Loucy (cell line): ENCODE measurements around the gene CSF1.
"Not testable (repeated sequence)": the region's sequence is repeated elsewhere in the genome, so short reads cannot be mapped to it uniquely, and the experiment has no call there.

ENCODE experiments used
- H2AFZ ChIP-seq: fragments of 200-600 bp; sonication (generic); 2 replicates; pipeline ENCODE4 v1.6.0; 2016; ENCODE audit warnings: antibody characterized with exemption, mild to moderate bottlenecking, low read length, moderate library complexity
- H3F3A ChIP-seq: fragments of 200-600 bp; 2 replicates; pipeline ENCODE4 v1.6.0; 2016; ENCODE audit warnings: antibody characterized with exemption, low read depth, mild to moderate bottlenecking
- H3K27me3 ChIP-seq: fragments of 200-600 bp; sonication (generic); 2 replicates; pipeline ENCODE4 v1.6.1; 2014; ENCODE audit warnings: low read length, mild to moderate bottlenecking; ENCODE audit not compliant: insufficient read depth, poor library complexity, severe bottlenecking
- H3K36me3 ChIP-seq: fragments of 200-600 bp; sonication (generic); 2 replicates; pipeline ENCODE4 v1.6.1; 2016; ENCODE audit warnings: low read length; ENCODE audit not compliant: insufficient read depth
- H3K4me1 ChIP-seq: fragments of 200-600 bp; sonication (generic); 2 replicates; pipeline ENCODE4 v1.5.1; 2014; ENCODE audit warnings: low read length, mild to moderate bottlenecking; ENCODE audit not compliant: insufficient read depth, poor library complexity, severe bottlenecking
- H3K4me2 ChIP-seq: fragments of 200-600 bp; sonication (generic); 2 replicates; pipeline ENCODE4 v1.6.0; 2014; ENCODE audit warnings: antibody characterized with exemption, low read length, low read depth, mild to moderate bottlenecking; ENCODE audit not compliant: poor library complexity, severe bottlenecking
- H3K4me3 ChIP-seq: fragments of 200-600 bp; sonication (generic); 2 replicates; pipeline ENCODE4 v1.5.1; 2014; ENCODE audit warnings: low read length, mild to moderate bottlenecking, mixed read lengths; ENCODE audit not compliant: poor library complexity, severe bottlenecking
- H3K79me2 ChIP-seq: fragments of 200-600 bp; sonication (generic); 2 replicates; pipeline ENCODE4 v1.6.1; 2014; ENCODE audit warnings: low read length; ENCODE audit not compliant: insufficient read depth
- H3K9ac ChIP-seq: fragments of 200-600 bp; sonication (generic); 2 replicates; pipeline ENCODE4 v1.6.0; 2014; ENCODE audit warnings: mild to moderate bottlenecking, low read depth, low read length, moderate library complexity; ENCODE audit not compliant: poor library complexity, severe bottlenecking
- H3K9me2 ChIP-seq: fragments of 200-600 bp; sonication (generic); replicated peaks from 2 replicates; pipeline ENCODE4 v1.6.1; 2016; ENCODE audit warnings: low read depth, low read length, mixed read lengths
- H3K9me3 ChIP-seq: fragments of 200-600 bp; sonication (generic); 2 replicates; pipeline ENCODE4 v1.6.1; 2014; ENCODE audit warnings: mild to moderate bottlenecking, antibody characterized with exemption, low read length, low read depth; ENCODE audit not compliant: insufficient read depth
- H4K20me1 ChIP-seq: fragments of 200-600 bp; sonication (generic); 2 replicates; pipeline ENCODE4 v1.6.0; 2014; ENCODE audit warnings: antibody characterized with exemption, low read length, mild to moderate bottlenecking; ENCODE audit not compliant: insufficient read depth, poor library complexity, severe bottlenecking
- CTCF ChIP-seq: fragments of 200-600 bp; sonication (generic); conservative IDR thresholded peaks from 2 replicates; pipeline ENCODE4 v1.5.1; 2014; ENCODE audit warnings: mild to moderate bottlenecking, antibody characterized with exemption, low read length
- EZH2phosphoT487 ChIP-seq: fragments of 200-600 bp; IDR thresholded peaks from 2 replicates; pipeline ENCODE4 v1.6.1; 2018; ENCODE audit warnings: antibody characterized with exemption, mild to moderate bottlenecking, moderate library complexity, borderline replicate concordance

Gene CSF1

DNA sequence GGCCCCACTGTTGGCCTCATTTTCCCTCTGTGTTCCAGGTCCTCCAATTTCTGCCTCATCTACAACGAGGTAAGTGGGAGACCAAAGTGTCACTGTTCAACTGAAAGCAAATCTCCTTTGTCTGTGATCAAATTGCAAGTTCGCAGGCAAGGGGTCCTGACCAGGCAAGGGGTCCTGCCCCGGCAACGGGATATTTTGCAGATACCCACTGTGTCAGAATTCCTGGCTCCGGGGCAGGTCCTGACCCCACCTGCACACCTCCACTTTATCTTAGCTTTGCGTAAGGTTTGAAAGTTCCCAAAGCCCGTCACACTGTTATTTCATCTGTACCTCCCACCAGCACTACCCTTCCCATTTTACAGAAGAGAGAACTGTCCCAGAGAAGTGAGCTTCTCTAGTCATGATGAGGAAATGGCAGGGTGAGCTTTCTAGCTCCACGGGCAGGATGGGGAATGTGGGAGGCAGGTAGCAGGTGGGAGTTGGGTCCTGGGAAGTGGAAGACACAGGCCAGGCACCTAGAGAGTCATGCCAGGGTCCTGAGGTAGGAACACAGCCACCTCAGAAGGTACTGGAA is 32.0 kb upstream of the CSF1 start:
- TF ChIP-seq CTCF (no peak), EZH2phosphoT487 (no peak)
- H3K9me2 ChIP-seq, result no peaks in the 10 kb centered on the region
- H3K9me3 ChIP-seq, result no peaks in the 10 kb centered on the region
- H3K4me2 ChIP-seq, result no peak overlapping the region
- no peaks in the 10 kb centered on the region for H3K36me3 ChIP-seq
- H2AFZ ChIP-seq, result no peak overlapping the region
- H3K9ac ChIP-seq, result no peak overlapping the region
- H3K27me3 ChIP-seq, result no peaks in the 10 kb centered on the region
- H3K4me3 ChIP-seq, result no peak overlapping the region
- no peaks in the 10 kb centered on the region for H3F3A ChIP-seq
- no peaks in the 10 kb centered on the region for H3K79me2 ChIP-seq
- no peaks in the 10 kb centered on the region for H4K20me1 ChIP-seq
- H3K4me1 ChIP-seq, result peaks cover 25% of the 10 kb centered on the region

DNA sequence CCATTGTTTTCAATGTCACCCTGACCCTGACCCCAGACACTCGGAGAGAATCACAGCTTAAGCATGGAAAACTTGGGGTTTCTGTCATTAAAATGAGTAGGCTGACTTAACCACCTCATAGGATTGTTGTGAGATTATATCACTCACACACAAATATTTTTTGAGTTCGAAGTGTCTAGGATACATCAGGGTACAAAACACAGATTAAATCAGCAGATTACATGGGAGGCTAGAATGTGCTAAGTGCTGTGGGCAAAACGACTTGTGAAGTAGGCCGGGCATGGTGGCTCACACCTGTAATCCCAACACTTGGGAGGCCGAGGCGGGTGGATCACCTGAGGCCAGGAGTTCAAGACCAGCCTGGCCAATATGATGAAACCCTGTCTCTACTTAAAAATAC is 31.3 kb upstream of the CSF1 start:
- not testable (repeated sequence) for H3K27me3 ChIP-seq, H3K9me3 ChIP-seq, H3K4me3 ChIP-seq, H3K36me3 ChIP-seq, H3F3A ChIP-seq, H2AFZ ChIP-seq, H3K4me2 ChIP-seq, H3K9ac ChIP-seq, H4K20me1 ChIP-seq, H3K79me2 ChIP-seq, H3K9me2 ChIP-seq
- peaks cover 26% of the 10 kb centered on the region for H3K4me1 ChIP-seq

DNA sequence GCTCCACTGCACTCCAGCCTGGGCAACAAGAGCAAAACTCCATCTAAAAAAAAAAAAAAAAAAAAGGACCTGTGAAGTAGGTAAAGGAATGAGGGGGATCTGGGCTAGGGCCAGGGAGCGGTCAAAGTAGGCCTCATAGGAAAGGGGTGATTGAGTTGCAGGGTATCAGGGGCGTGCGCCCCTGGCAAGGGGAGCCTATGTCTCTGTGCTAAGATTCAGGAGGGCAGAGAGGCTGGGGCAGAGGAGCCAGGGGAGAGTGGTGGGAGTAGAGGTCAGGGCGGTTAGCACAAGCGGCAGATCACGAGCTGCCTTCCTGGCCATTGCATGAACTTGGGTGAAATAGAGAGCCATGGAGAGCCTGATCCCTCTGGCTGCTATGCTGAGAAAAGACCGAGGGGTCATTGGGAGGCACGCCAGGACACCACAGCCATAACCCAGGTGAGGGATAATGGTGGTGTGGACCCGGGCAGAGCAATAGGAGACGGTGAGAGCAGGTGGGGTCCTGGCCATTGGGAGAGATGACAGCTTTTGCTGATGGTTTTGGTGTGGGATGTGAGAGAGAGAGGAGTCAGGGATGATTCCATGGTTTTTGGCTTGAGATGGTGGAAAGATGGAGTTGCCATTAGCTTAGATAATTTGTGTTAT is 30.6 kb upstream of the CSF1 start:
- H3K36me3 ChIP-seq, result no peaks in the 10 kb centered on the region
- no peaks in the 10 kb centered on the region for H3K27me3 ChIP-seq
- H2AFZ ChIP-seq, result no peak overlapping the region
- no peaks in the 10 kb centered on the region for H3F3A ChIP-seq
- no peak overlapping the region for H3K4me2 ChIP-seq
- no peaks in the 10 kb centered on the region for H4K20me1 ChIP-seq
- H3K4me1 ChIP-seq, result peaks cover 26% of the 10 kb centered on the region
- H3K4me3 ChIP-seq, result no peak overlapping the region
- H3K9me3 ChIP-seq, result no peaks in the 10 kb centered on the region
- TF ChIP-seq CTCF, result no peak
- no peak for TF ChIP-seq EZH2phosphoT487
- H3K9me2 ChIP-seq, result no peaks in the 10 kb centered on the region
- H3K9ac ChIP-seq, result no peak overlapping the region
- H3K79me2 ChIP-seq, result no peaks in the 10 kb centered on the region
